Measurements from ENCODE around the gene DHCR7.

Gene DHCR7

DNA sequence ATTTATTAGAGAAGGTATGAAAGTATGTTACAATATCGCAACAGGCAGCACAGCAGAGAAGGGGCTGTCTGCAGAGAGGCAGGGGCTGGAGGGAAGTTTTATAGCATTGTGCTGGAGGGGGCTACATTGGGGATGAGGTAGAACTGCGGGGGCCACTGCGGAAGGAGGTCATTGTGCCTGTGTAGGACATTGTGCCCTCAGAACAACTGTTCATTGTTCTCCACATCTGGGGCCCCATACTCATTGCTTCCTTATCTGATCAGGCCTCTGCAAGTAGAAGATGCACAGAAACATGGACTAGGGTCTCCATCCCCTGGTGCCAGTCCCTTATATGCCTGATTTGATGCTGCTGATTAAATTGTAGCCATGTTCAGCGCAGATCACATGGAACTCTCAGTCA, 16.9 kb upstream of the DHCR7 start:
- no peak for DNase-seq (ENCODE audit: low read depth in 1 of 2, low spot score in 1 of 2)
- H3K27ac ChIP-seq (replicated peaks) = no peak overlapping the region
- no peaks in the 10 kb centered on the region for H3K27me3 ChIP-seq (ENCODE audit: insufficient read depth, poor library complexity, severe bottlenecking)
- H3K4me3 ChIP-seq (replicated peaks; ENCODE audit: insufficient read depth, low read length) = no peak overlapping the region
- TF ChIP-seq, protein P1, sequence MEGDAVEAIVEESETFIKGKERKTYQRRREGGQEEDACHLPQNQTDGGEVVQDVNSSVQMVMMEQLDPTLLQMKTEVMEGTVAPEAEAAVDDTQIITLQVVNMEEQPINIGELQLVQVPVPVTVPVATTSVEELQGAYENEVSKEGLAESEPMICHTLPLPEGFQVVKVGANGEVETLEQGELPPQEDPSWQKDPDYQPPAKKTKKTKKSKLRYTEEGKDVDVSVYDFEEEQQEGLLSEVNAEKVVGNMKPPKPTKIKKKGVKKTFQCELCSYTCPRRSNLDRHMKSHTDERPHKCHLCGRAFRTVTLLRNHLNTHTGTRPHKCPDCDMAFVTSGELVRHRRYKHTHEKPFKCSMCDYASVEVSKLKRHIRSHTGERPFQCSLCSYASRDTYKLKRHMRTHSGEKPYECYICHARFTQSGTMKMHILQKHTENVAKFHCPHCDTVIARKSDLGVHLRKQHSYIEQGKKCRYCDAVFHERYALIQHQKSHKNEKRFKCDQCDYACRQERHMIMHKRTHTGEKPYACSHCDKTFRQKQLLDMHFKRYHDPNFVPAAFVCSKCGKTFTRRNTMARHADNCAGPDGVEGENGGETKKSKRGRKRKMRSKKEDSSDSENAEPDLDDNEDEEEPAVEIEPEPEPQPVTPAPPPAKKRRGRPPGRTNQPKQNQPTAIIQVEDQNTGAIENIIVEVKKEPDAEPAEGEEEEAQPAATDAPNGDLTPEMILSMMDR (IDR thresholded peaks at IDR 0.05; ENCODE audit: insufficient read depth, low read length) = no peak
- TF ChIP-seq GABPA (IDR thresholded peaks at IDR 0.05; ENCODE audit: low read depth) (no peak), SPI1 (IDR thresholded peaks at IDR 0.05; ENCODE audit: borderline replicate concordance, low read depth) (no peak), POLR2AphosphoS5 (IDR thresholded peaks at IDR 0.05; ENCODE audit: low read depth) (no peak)
- TF ChIP-seq, protein P2, sequence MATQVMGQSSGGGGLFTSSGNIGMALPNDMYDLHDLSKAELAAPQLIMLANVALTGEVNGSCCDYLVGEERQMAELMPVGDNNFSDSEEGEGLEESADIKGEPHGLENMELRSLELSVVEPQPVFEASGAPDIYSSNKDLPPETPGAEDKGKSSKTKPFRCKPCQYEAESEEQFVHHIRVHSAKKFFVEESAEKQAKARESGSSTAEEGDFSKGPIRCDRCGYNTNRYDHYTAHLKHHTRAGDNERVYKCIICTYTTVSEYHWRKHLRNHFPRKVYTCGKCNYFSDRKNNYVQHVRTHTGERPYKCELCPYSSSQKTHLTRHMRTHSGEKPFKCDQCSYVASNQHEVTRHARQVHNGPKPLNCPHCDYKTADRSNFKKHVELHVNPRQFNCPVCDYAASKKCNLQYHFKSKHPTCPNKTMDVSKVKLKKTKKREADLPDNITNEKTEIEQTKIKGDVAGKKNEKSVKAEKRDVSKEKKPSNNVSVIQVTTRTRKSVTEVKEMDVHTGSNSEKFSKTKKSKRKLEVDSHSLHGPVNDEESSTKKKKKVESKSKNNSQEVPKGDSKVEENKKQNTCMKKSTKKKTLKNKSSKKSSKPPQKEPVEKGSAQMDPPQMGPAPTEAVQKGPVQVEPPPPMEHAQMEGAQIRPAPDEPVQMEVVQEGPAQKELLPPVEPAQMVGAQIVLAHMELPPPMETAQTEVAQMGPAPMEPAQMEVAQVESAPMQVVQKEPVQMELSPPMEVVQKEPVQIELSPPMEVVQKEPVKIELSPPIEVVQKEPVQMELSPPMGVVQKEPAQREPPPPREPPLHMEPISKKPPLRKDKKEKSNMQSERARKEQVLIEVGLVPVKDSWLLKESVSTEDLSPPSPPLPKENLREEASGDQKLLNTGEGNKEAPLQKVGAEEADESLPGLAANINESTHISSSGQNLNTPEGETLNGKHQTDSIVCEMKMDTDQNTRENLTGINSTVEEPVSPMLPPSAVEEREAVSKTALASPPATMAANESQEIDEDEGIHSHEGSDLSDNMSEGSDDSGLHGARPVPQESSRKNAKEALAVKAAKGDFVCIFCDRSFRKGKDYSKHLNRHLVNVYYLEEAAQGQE (IDR thresholded peaks at IDR 0.05; ENCODE audit: insufficient replicate concordance, low read depth) = no peak

GRCh38 chr11:71463331-71464211, 15.4 kb upstream of the DHCR7 start:
- H3K27me3 ChIP-seq (ENCODE audit: insufficient read depth, poor library complexity, severe bottlenecking) = no peaks in the 10 kb centered on the region

DNA sequence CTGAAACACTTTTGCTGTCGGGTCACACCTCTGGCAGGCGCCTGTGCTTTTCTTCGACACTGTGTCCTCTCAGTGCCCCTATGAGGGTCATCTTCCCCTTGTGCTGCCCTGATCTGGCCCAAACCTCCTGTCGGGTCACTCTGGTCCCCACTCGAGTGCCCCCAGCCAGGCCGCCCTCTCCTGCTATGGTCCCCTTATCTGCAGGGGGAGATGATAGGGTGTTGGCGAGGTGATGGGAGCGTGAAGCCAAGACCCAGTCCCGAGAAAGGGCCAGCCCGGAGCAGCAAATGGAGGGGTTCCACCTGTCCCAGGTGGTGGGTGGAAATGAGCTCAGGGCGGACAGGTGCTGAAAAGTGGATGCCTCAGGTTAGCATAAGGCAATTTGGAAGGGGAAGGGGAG, 14.5 kb upstream of the DHCR7 start:
- no peak for DNase-seq (ENCODE audit: low read depth in 1 of 2, low spot score in 1 of 2)
- no peaks in the 10 kb centered on the region for H3K27me3 ChIP-seq (ENCODE audit: insufficient read depth, poor library complexity, severe bottlenecking)
- no peak overlapping the region for H3K4me3 ChIP-seq (replicated peaks; ENCODE audit: insufficient read depth, low read length)
- no peak overlapping the region for H3K27ac ChIP-seq (replicated peaks)
- TF ChIP-seq GABPA (IDR thresholded peaks at IDR 0.05; ENCODE audit: low read depth) (no peak), POLR2AphosphoS5 (IDR thresholded peaks at IDR 0.05; ENCODE audit: low read depth) (no peak), SPI1 (IDR thresholded peaks at IDR 0.05; ENCODE audit: borderline replicate concordance, low read depth) (no peak)

More at GRCh38 chr11:71463331-71464211, 15.4 kb upstream of the DHCR7 start:
- no peak for DNase-seq (ENCODE audit: low read depth in 1 of 2, low spot score in 1 of 2)
- TF ChIP-seq SPI1 (IDR thresholded peaks at IDR 0.05; ENCODE audit: borderline replicate concordance, low read depth) = no peak
- no peak overlapping the region for H3K27ac ChIP-seq (replicated peaks)
- H3K4me3 ChIP-seq (replicated peaks; ENCODE audit: insufficient read depth, low read length) = no peak overlapping the region

GRCh38 chr11:71461696-71462095, 13.5 kb upstream of the DHCR7 start:
- TF ChIP-seq, protein P1 (IDR thresholded peaks at IDR 0.05; ENCODE audit: insufficient read depth, low read length) = no peak
- TF ChIP-seq, protein P2 (IDR thresholded peaks at IDR 0.05; ENCODE audit: insufficient replicate concordance, low read depth) = no peak
- no peak for TF ChIP-seq GABPA (IDR thresholded peaks at IDR 0.05; ENCODE audit: low read depth)
- TF ChIP-seq POLR2AphosphoS5 (IDR thresholded peaks at IDR 0.05; ENCODE audit: low read depth) = no peak
- TF ChIP-seq SPI1 (IDR thresholded peaks at IDR 0.05; ENCODE audit: borderline replicate concordance, low read depth) = no peak
- H3K4me3 ChIP-seq (replicated peaks; ENCODE audit: insufficient read depth, low read length) = no peak overlapping the region
- no peak overlapping the region for H3K27ac ChIP-seq (replicated peaks)
- no peak for DNase-seq (ENCODE audit: low read depth in 1 of 2, low spot score in 1 of 2)
- H3K27me3 ChIP-seq (ENCODE audit: insufficient read depth, poor library complexity, severe bottlenecking) = no peaks in the 10 kb centered on the region
